K562 (cell line): ENCODE measurements around the gene MAB21L4. TPM values are rescaled to one million over a fixed set of nuclear protein-coding genes. Genes with fewer than 3 reads are reported as not detected.

Source experiments
- ATAC-seq: fragments of 200-7000 bp; cut with Tn5 transposase; 3 replicates; pipeline ENCODE4 v1.9.1; 2020; ENCODE audit warnings: moderate library complexity
- BruUV-seq: library from RNA; stranded (reverse); fragments of 400-500 nt; replicated peaks from 2 replicates; lab custom pipeline; 2021; lab: Mats Ljungman, UMichigan
- CTCF ChIA-PET: fragments of 300-600 bp; formaldehyde crosslinking; extraction: SDS; loops from one replicate; lab custom pipeline; 2021; ENCODE audit warnings: low intra/inter-chr PET ratio; lab: Yijun Ruan, JAX
- POLR2A ChIA-PET: fragments of 300-600, 350-650 bp; sonication (Branson Sonifier 250); formaldehyde crosslinking; extraction: SDS; loops from one replicate; lab custom pipeline; 2021; ENCODE audit warnings: antibody characterized with exemption, inconsistent platforms; lab: Yijun Ruan, JAX
- DNase-seq, 4 experiments: peaks; one replicate each; pipeline versions ENCODE4 v3.0.0 to v3.0.0-alpha.2; 2011 to 2018; ENCODE audit warnings: low spot score in 3 of 4, mixed read lengths in 3 of 4; ENCODE audit errors: extremely low read depth in 1 of 4
- FAIRE-seq: peaks from 2 replicates; lab custom pipeline; 2011; peaks lifted over from hg19 to GRCh38; lab: Jason Lieb, UNC
- H2AFZ ChIP-seq: 2 replicates; pipeline ENCODE4 v1.6.0; 2011; ENCODE audit warnings: low read depth, low read length, control low read depth, inconsistent platforms
- H3K27ac ChIP-seq: fragments of 200-600 bp; 3 replicates; pipeline ENCODE4 v1.8.0; 2011; ENCODE audit warnings: low read depth, mild to moderate bottlenecking, control low read depth, inconsistent platforms, low read length, moderate library complexity, mixed read lengths; ENCODE audit errors: extremely low read depth
- H3K27me3 ChIP-seq, 2 experiments: fragments of 300-600 bp in 1 of 2; 2 replicates in 1 of 2; 3 replicates in 1 of 2; pipeline versions ENCODE4 v1.6.0 to v1.8.0; 2011; ENCODE audit warnings: inconsistent platforms in 2 of 2, low read length in 2 of 2, mild to moderate bottlenecking in 1 of 2, mixed read lengths in 1 of 2, moderate library complexity in 1 of 2; ENCODE audit not compliant: control insufficient read depth in 2 of 2, insufficient read depth in 2 of 2
- H3K36me3 ChIP-seq: fragments of 300-600 bp; 3 replicates; pipeline ENCODE4 v1.8.0; 2011; ENCODE audit warnings: mild to moderate bottlenecking, low read length, inconsistent platforms; ENCODE audit not compliant: control insufficient read depth, insufficient read depth
- H3K4me1 ChIP-seq, 2 experiments: fragments of 200-600 bp in 1 of 2; replicated peaks in 1 of 2; 2 replicates in 1 of 2; 3 replicates in 1 of 2; pipeline versions ENCODE4 v1.5.1 to v1.8.0; 2011; ENCODE audit warnings: inconsistent platforms in 2 of 2, low read length in 2 of 2, mild to moderate bottlenecking in 1 of 2, mixed read lengths in 1 of 2, moderate library complexity in 1 of 2; ENCODE audit not compliant: control insufficient read depth in 2 of 2, insufficient read depth in 2 of 2
- H3K4me2 ChIP-seq: 2 replicates; pipeline ENCODE4 v1.6.1; 2011; ENCODE audit warnings: low read length, control low read depth, inconsistent platforms, mixed read lengths; ENCODE audit not compliant: insufficient read depth
- H3K4me3 ChIP-seq: fragments of 200-600 bp; sonication (generic), shearing (Covaris generic); 2 replicates; pipeline ENCODE4 v1.5.1; 2016; ENCODE audit warnings: control low read depth, inconsistent platforms
- H3K79me2 ChIP-seq: fragments of 200-600 bp; 3 replicates; pipeline ENCODE4 v1.8.0; 2011; ENCODE audit warnings: low read length, inconsistent platforms; ENCODE audit not compliant: control insufficient read depth, insufficient read depth
- H3K9ac ChIP-seq, 2 experiments: 2 replicates each; pipeline versions ENCODE4 v1.6.0 to v1.6.1; 2011; ENCODE audit warnings: low read depth in 2 of 2, low read length in 2 of 2, control low read depth in 1 of 2, inconsistent platforms in 1 of 2, mild to moderate bottlenecking in 1 of 2, mixed read lengths in 1 of 2; ENCODE audit not compliant: insufficient read depth in 1 of 2
- H3K9me1 ChIP-seq: one replicate; pipeline ENCODE4 v1.6.0; 2011; ENCODE audit warnings: inconsistent platforms, mild to moderate bottlenecking, low read length, moderate library complexity; ENCODE audit not compliant: control insufficient read depth, insufficient read depth
- H3K9me3 ChIP-seq: replicated peaks from 2 replicates; pipeline ENCODE4 v1.5.1; 2011; ENCODE audit warnings: low read depth, low read length, inconsistent platforms; ENCODE audit not compliant: control insufficient read depth, insufficient read depth
- H4K20me1 ChIP-seq: replicated peaks from 2 replicates; pipeline ENCODE4 v1.6.1; 2011; ENCODE audit warnings: low read length, inconsistent platforms, mixed read lengths; ENCODE audit not compliant: control insufficient read depth, insufficient read depth
- CBFA2T3 ChIP-seq: fragments of 450-650 bp; IDR thresholded peaks from 2 replicates; pipeline ENCODE4 v1.6.1; 2017
- CREBBP ChIP-seq: IDR thresholded peaks from one replicate; pipeline ENCODE4 v1.6.1; 2012; ENCODE audit warnings: low read depth, mild to moderate bottlenecking, control low read depth, inconsistent platforms, low read length
- DNMT1 ChIP-seq: fragments of 450-650 bp; IDR thresholded peaks from 2 replicates; pipeline ENCODE4 v1.6.1; 2016; ENCODE audit warnings: antibody characterized with exemption, mild to moderate bottlenecking
- EZH2 ChIP-seq: IDR thresholded peaks from 2 replicates; pipeline ENCODE4 v1.6.1; 2012; ENCODE audit warnings: low read depth, mild to moderate bottlenecking, inconsistent platforms, low read length, borderline replicate concordance
- NBN ChIP-seq: fragments of 450-650 bp; IDR thresholded peaks from 2 replicates; pipeline ENCODE4 v1.6.1; 2016; ENCODE audit warnings: low read depth, mild to moderate bottlenecking
- NFYB ChIP-seq: IDR thresholded peaks from 2 replicates; pipeline ENCODE4 v1.6.1; 2011; ENCODE audit warnings: mild to moderate bottlenecking, moderate library complexity; ENCODE audit not compliant: insufficient read length; ENCODE audit errors: extremely low read depth
- SIN3A ChIP-seq, 2 experiments: fragments of 150-350 bp in 1 of 2; IDR thresholded peaks; 2 replicates each; pipeline ENCODE4 v1.6.1; 2011 to 2016; ENCODE audit warnings: borderline replicate concordance in 2 of 2, low read depth in 2 of 2, low read length in 2 of 2, mild to moderate bottlenecking in 2 of 2, moderate library complexity in 2 of 2; ENCODE audit not compliant: control insufficient read depth in 1 of 2
- SIN3B ChIP-seq: fragments of 450-650 bp; IDR thresholded peaks from 2 replicates; pipeline ENCODE4 v1.6.1; 2017; ENCODE audit warnings: low read depth, mild to moderate bottlenecking, moderate library complexity
- TCF3 ChIP-seq: sonication (generic); formaldehyde crosslinking; IDR thresholded peaks from 2 replicates; pipeline ENCODE4 v1.4.0; 2020; ENCODE audit warnings: mild to moderate bottlenecking, missing genetic modification reagents
- TRIM24 ChIP-seq, 2 experiments: fragments of 450-650 bp; IDR thresholded peaks; 2 replicates each; pipeline ENCODE4 v1.6.1; 2016
- ZNF232 ChIP-seq: sonication (generic); formaldehyde crosslinking; IDR thresholded peaks from 2 replicates; pipeline ENCODE4 v1.8.0; 2022; ENCODE audit warnings: mild to moderate bottlenecking, missing genetic modification reagents
- ZNF79 ChIP-seq: fragments of 250-450 bp; sonication (Bioruptor Pico); IDR thresholded peaks from 2 replicates; pipeline ENCODE4 v1.4.0; 2020; ENCODE audit warnings: low read depth, mild to moderate bottlenecking, moderate library complexity
- ZSCAN29 ChIP-seq: fragments of 450-650 bp; IDR thresholded peaks from 2 replicates; pipeline ENCODE4 v1.6.1; 2017
- WGBS: fragments of 100-300 bp; shearing (Covaris generic); methylation state at CpG from one replicate; pipeline ENCODE4 v1.1.6; 2016; ENCODE audit warnings: low coverage, mixed read lengths; ENCODE audit not compliant: insufficient coverage; ENCODE audit errors: missing lambda C conversion rate; 5-methylcytosine and 5-hydroxymethylcytosine counted together
- in situ Hi-C: fragments of 300-500 bp; cut with MboI; formaldehyde crosslinking; loops from 4 replicates; pipeline ENCODE4 v1.15.0; 2018; ENCODE audit warnings: inconsistent platforms, mixed read lengths
- intact Hi-C: fragments of 100-400 bp; cut with micrococcal nuclease; formaldehyde crosslinking; loops from 2 replicates; pipeline ENCODE4 v1.14.2; 2022
- polyA plus RNA-seq, 8 experiments: library from polyadenylated mRNA; depleted of rRNA in 4 of 8; stranded (reverse) in 5 of 8; unstranded in 3 of 8; fragments of >200 nt; fragmentation: Nextera tagmentation in 2 of 8; fragmentation: Illumina TruSeq in 1 of 8; extraction: Ambion mirVana in 2 of 8; extraction: Trizol in 1 of 8; gene quantifications; 2 replicates each; pipeline versions ENCODE4 v1.2.1 to v1.2.3, GENCODE V29; 2011 to 2014; ENCODE audit warnings: inconsistent platforms in 1 of 8, missing spikeins in 1 of 8
- total RNA-seq, 7 experiments: library from RNA; depleted of rRNA in 6 of 7; stranded (reverse); fragments of >200 nt in 6 of 7; fragmentation: Illumina TruSeq in 2 of 7; extraction: Trizol in 2 of 7; gene quantifications; 2 replicates each; pipeline versions ENCODE4 v1.2.1 to v1.2.3, GENCODE V29; 2011 to 2021; ENCODE audit warnings: low replicate concordance in 1 of 7
- TF ChIP-seq, protein P1 (sequence below): IDR thresholded peaks from 2 replicates; pipeline ENCODE4 v1.6.1; 2012; ENCODE audit warnings: low read depth, low read length, improper control_type of control experiment, borderline replicate concordance
- TF ChIP-seq, protein P2 (sequence below): fragments of 450-650 bp; IDR thresholded peaks from 2 replicates; pipeline ENCODE4 v1.7.0; 2016; ENCODE audit warnings: borderline replicate concordance
- TF ChIP-seq, protein P3 (sequence below): fragments of 450-650 bp; formaldehyde crosslinking; IDR thresholded peaks from 2 replicates; pipeline ENCODE4 v1.4.0; 2022; ENCODE audit warnings: missing genetic modification characterization

Gene MAB21L4
- total and polyA plus RNA-seq, 9 of the 15 experiments (the other 6 are each of a cell fraction or from before 2014, with no cell fraction given) = 0.03 TPM; not detected in 8

DNA sequence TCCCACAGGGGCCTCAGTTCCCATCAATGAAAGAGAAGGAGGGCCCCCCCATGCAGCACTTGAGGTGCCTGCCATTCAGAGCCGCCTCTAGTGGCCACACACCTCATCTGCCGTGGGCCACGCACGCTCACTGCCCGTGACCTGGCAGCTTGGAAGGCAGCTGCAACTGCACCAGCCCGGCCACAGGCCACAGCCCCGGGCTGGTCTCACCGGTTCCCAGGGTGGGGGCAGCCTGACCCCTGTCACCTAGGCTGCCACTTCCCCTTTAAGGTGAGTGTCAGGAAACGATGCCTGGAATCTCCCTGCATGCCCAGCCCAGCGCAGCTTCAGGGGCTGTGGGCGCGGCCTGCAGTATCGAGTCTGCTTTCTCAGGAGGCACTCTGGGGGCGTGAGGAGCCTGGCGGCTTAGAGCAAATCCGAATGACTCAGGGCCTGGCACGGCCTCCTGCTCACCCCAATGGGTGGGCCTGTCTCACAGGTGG lies 2.6 kb downstream of the MAB21L4 start:
- H3K9ac ChIP-seq = no peak overlapping the region
- DNase-seq = no peak
- H3K9me3 ChIP-seq = no peaks in the 10 kb centered on the region
- H2AFZ ChIP-seq = no peak overlapping the region
- H4K20me1 ChIP-seq = 0 out of 2 replicates have a peak, but pooled peaks cover 7% of the 10 kb centered on the region
- H3K4me1 ChIP-seq = peaks cover 0 to 7% of the 10 kb centered on the region in 2 experiments; a peak in 2 of 5 replicates
- WGBS = 0% methylated on average over 8 of the region's 17 CpGs
- ChIA-PET CTCF (no interaction called here), POLR2A (no interaction called here)
- H3K36me3 ChIP-seq = no peaks in the 10 kb centered on the region
- H3K27ac ChIP-seq = no peak overlapping the region
- no peaks in the 10 kb centered on the region for H3K9me1 ChIP-seq
- no peak overlapping the region for H3K4me2 ChIP-seq
- H3K27me3 ChIP-seq = peaks cover 0 to 18% of the 10 kb centered on the region in 2 experiments; a peak in 3 of 5 replicates
- peak; percentile 45 for ATAC-seq
- no peak for FAIRE-seq
- H3K79me2 ChIP-seq = no peaks in the 10 kb centered on the region
- in situ Hi-C loops = no loop called here
- no peak overlapping the region for H3K4me3 ChIP-seq
- BruUV-seq = no TSS peak
- intact Hi-C loops = no loop called here
- TF ChIP-seq CREBBP = no peak
- no peak for TF ChIP-seq DNMT1
- TF ChIP-seq SIN3B = no peak
- TF ChIP-seq CBFA2T3 = no peak
- TF ChIP-seq EZH2 = no peak
- TF ChIP-seq, protein P1, sequence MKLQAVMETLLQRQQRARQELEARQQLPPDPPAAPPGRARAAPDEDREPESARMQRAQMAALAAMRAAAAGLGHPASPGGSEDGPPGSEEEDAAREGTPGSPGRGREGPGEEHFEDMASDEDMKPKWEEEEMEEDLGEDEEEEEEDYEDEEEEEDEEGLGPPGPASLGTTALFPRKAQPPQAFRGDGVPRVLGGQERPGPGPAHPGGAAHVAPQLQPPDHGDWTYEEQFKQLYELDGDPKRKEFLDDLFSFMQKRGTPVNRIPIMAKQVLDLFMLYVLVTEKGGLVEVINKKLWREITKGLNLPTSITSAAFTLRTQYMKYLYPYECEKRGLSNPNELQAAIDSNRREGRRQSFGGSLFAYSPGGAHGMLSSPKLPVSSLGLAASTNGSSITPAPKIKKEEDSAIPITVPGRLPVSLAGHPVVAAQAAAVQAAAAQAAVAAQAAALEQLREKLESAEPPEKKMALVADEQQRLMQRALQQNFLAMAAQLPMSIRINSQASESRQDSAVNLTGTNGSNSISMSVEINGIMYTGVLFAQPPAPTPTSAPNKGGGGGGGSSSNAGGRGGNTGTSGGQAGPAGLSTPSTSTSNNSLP = no peak
- no peak for TF ChIP-seq ZSCAN29
- TF ChIP-seq TCF3 (CRISPR knock-in tag) = no peak
- TF ChIP-seq SIN3A (IDR thresholded peaks at IDR 0.05; ENCODE audit: borderline replicate concordance in 2 of 2, control insufficient read depth in 1 of 2, low read depth in 2 of 2, low read length in 2 of 2) = no peak
- TF ChIP-seq, protein P2, sequence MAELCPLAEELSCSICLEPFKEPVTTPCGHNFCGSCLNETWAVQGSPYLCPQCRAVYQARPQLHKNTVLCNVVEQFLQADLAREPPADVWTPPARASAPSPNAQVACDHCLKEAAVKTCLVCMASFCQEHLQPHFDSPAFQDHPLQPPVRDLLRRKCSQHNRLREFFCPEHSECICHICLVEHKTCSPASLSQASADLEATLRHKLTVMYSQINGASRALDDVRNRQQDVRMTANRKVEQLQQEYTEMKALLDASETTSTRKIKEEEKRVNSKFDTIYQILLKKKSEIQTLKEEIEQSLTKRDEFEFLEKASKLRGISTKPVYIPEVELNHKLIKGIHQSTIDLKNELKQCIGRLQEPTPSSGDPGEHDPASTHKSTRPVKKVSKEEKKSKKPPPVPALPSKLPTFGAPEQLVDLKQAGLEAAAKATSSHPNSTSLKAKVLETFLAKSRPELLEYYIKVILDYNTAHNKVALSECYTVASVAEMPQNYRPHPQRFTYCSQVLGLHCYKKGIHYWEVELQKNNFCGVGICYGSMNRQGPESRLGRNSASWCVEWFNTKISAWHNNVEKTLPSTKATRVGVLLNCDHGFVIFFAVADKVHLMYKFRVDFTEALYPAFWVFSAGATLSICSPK = no peak
- TF ChIP-seq NBN = no peak
- no peak for TF ChIP-seq ZNF79 (CRISPR knock-in tag)
- TF ChIP-seq, protein P3, sequence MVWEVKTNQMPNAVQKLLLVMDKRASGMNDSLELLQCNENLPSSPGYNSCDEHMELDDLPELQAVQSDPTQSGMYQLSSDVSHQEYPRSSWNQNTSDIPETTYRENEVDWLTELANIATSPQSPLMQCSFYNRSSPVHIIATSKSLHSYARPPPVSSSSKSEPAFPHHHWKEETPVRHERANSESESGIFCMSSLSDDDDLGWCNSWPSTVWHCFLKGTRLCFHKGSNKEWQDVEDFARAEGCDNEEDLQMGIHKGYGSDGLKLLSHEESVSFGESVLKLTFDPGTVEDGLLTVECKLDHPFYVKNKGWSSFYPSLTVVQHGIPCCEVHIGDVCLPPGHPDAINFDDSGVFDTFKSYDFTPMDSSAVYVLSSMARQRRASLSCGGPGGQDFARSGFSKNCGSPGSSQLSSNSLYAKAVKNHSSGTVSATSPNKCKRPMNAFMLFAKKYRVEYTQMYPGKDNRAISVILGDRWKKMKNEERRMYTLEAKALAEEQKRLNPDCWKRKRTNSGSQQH (CRISPR knock-in tag) = no peak
- TF ChIP-seq TRIM24 (IDR thresholded peaks at IDR 0.05) = no peak
- TF ChIP-seq NFYB = no peak
- no peak for TF ChIP-seq ZNF232 (CRISPR knock-in tag)
